Measurements from ENCODE around the gene ACBD4.

- no peak for TF ChIP-seq CTCF (IDR thresholded peaks at IDR 0.05)
- no peak for TF ChIP-seq POLR2AphosphoS5 (IDR thresholded peaks at IDR 0.05)
- TF ChIP-seq POLR2A (IDR thresholded peaks at IDR 0.05) = no peak
- TF ChIP-seq EP300 (IDR thresholded peaks at IDR 0.05) = no peak
These were observed 31.0 kb upstream of the ACBD4 start for GRCh38 chr17:45104497-45104896.
